A172 (cell line): Measurements from ENCODE around the gene ATRIP. TPM values are rescaled to one million over a fixed set of nuclear protein-coding genes. Genes with fewer than 3 reads are reported as not detected.

ENCODE experiments used
- DNase-seq: peaks from one replicate; pipeline ENCODE4 v3.0.0-alpha.2; 2015; ENCODE audit warnings: low spot score
- total RNA-seq: library from RNA; depleted of rRNA; stranded (reverse); fragments of >200 nt; shearing (Covaris generic); gene quantifications from 2 replicates; pipeline ENCODE4 v1.2.3, GENCODE V29; 2014

The ATRIP gene
- total RNA-seq, 1 experiment from 2014 or later, result 8.1 TPM

- DNase-seq, result no peak
These were observed 37.0 kb upstream of the ATRIP start for GRCh38 chr3:48409291-48410201.

DNA sequence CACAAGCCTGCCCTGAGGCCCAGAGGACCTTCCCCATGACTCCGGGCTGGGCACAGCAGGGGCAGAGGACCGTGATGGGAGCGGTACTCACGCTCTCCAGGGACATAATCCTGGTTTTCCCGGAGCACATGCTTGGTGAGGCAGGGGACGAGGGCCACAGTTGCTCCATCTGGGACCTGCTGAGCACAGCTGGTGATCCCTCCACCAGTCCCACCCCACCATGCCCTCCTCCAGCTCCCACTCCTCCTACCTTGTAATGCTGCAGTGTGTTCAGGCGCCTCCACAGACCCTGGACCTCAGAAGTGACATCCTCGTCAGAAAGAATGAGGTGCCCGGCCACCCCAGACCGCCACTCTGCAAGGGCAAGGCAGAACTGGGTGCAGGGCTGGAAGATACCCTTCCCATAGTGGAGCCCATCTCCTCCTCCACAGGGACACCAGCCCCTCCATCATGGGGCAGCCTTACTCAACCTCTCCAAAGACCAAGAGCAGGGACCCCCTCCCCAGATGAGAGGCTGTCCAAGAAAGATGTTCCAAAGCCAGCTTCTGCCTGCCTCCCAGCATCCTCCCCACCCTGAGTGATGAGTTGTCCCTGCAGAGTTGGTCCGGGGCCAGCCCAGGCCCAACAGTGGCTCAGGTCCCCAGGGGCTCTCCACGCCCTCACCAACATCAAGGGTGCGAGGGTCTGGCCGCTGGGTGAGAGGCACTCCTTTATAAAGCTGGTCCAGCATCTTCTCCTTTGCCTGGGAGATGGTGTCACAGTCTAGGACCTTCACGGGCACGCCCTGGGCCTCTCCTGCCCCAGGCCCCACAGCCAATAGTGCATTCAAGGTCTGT lies 36.1 kb upstream of the ATRIP start:
- no peak for DNase-seq

- DNase-seq, result no peak
These were observed 35.4 kb upstream of the ATRIP start for GRCh38 chr3:48411041-48411588.

- DNase-seq, result no peak
These were observed 34.7 kb upstream of the ATRIP start for GRCh38 chr3:48411606-48412374.

DNA sequence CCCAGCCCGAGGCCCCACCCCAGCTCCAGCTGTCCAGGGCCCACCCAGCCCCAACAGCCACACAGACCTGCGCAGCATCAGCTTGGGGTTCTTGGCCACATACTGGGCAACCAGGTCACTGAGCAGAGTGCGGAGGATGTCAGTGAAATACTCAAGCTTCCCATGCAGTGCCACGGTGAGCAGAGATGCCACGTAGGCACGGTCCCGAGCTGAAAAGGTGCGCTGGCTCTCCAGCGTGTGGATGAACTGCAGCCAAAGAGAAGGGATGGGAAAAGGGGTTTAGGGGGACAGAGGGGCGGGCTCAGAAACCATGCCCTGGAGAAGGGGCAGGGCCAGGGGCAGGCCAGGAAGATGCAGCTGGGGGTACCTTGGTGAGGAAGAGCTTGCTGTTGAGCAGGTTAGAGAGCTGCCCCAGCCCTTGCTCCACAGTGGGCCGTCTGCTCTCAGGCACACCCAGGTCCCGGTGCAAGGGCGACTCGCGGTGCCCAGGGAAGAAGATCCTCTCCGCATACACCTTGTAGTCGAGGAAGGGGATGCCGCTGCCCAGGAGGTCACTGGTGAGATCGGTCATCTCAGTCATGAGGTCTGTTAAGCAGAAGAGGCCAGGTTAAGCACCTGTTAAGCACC lies 34.0 kb upstream of the ATRIP start:
- no peak for DNase-seq

- DNase-seq, result no peak
These were observed 33.5 kb upstream of the ATRIP start for GRCh38 chr3:48413086-48413485.

GRCh38 chr3:48413611-48414010 lies 32.9 kb upstream of the ATRIP start:
- DNase-seq, result no peak

GRCh38 chr3:48414376-48415250 lies 31.9 kb upstream of the ATRIP start:
- no peak for DNase-seq

GRCh38 chr3:48415251-48415953 lies 31.1 kb upstream of the ATRIP start:
- DNase-seq, result no peak

- no peak for DNase-seq
These were observed 30.4 kb upstream of the ATRIP start for GRCh38 chr3:48416091-48416505.

GRCh38 chr3:48416546-48416945 lies 30.0 kb upstream of the ATRIP start:
- DNase-seq, result no peak

DNA sequence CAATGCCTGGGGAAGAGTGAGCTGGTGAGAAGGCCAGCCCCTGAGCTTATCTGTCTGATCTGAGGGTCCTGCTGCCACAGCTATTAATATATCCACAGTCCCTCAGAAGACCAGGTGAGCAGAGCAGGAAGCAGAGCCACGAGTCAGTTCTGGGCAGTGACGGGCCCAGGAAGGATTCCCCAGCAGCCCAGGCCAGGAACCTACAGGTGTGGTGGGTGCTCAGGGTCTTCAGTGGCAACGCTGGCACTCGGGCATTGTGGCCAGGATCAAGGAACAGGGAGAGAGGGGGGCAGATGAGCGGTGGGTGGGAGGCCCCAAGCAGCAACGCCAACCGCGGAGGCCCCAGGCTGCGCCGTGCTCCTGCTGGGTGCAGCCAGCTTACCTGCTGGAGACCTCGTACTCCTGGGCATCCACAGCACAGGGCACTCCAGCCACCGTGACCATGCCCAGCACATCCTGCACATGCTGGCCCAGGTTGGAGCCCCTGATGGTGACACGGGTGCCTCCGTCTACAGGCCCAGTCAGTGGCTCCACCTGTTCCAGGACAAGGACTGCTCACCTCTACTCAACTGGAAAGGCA lies 28.9 kb upstream of the ATRIP start:
- DNase-seq, result no peak

GRCh38 chr3:48418140-48418539 lies 28.4 kb upstream of the ATRIP start:
- DNase-seq, result no peak

GRCh38 chr3:48418651-48419050 lies 27.9 kb upstream of the ATRIP start:
- DNase-seq, result no peak

DNA sequence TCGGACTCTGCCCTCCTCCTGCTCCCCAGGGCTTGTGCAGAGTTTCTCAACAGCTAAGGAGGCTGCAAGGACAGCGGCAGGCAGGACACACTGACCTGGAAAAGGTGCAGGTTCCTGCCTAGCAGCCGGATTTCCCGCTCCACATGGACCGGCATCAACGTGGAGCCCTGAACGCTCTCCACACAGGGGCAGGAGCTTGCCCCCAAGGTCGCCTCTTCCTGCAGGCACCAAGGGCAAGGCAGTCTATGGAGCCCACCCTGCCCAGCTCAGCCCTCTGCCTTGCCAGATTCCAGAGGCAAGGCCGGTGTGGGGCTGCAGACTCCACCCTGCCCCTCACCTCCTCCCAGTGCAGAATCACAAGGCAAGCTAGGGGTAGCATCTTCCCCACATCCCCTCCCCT lies 27.4 kb upstream of the ATRIP start:
- DNase-seq, result no peak

GRCh38 chr3:48419597-48419996 lies 26.9 kb upstream of the ATRIP start:
- no peak for DNase-seq

DNA sequence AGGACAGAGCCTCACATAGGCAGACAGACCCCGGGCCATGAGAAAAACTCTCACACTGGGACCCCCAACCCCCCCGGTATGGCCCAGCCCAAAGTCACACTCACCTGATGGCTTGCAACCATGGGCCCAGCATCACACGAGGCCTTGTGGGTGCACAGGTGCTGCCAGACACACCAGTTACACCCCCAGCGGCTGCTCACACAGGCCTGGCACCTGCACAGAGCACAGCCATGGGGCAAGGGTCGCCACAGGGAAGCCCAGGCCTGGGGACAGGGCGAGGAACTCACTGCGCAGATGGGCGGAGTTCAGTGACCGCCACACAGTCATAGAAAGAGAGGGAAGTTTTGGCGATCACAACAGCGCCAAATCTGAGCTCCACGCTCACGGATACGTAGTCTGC lies 26.0 kb upstream of the ATRIP start:
- DNase-seq, result no peak

DNA sequence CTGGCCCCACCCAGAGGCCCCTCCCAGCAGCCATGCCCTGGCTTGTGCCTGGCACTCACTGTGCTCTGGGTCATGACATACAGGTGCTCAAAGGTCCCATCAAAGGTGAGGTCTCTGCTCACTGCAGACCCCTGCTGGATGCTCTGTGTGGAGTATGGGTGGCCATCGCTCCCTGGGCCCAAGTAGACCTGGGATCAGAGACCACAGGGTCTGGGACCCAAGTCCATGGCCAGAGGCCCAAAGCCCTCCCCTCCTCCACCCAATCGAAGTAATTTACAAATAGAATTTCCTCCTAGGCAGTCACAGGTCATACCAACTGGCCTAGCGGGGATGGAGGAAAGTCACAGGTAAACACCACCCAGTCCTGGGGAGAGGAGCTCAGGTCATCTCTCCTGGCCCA lies 24.3 kb upstream of the ATRIP start:
- DNase-seq, result no peak

- DNase-seq, result no peak
These were observed 23.9 kb upstream of the ATRIP start for GRCh38 chr3:48422681-48423080.
